ENCODE results near the gene TOR4A.

- TF ChIP-seq GABPA (IDR thresholded peaks at IDR 0.05; ENCODE audit: low read depth): no peak
- TF ChIP-seq REST (IDR thresholded peaks at IDR 0.05; ENCODE audit: insufficient replicate concordance, low read depth): no peak
- no peak for TF ChIP-seq CTCF (IDR thresholded peaks at IDR 0.05; ENCODE audit: insufficient read depth, low read length)
Measured at GRCh38 chr9:137278061-137278701, 655 bp downstream of the TOR4A start.

Data from HL-60 (cell line).